Heart left ventricle (tissue), 13 donors: ENCODE data around the gene C3orf52.

Source experiments
- POLR2A ChIP-seq, 2 donors: fragments of 450-650 bp; IDR thresholded peaks; one replicate each; pipeline ENCODE4 v1.6.1; 2017; ENCODE audit warnings: antibody characterized with exemption in 2 of 2, mild to moderate bottlenecking in 2 of 2, moderate library complexity in 2 of 2
- TF ChIP-seq, protein P1 (sequence below), 12 donors: fragments of 200-600 bp; sonication (generic) in 4 of 12; IDR thresholded peaks; one replicate each; pipeline versions ENCODE4 v1.5.0 to v1.8.0; 2018 to 2022; ENCODE audit warnings: antibody characterized with exemption in 12 of 12, mild to moderate bottlenecking in 5 of 12
- donor health status: ischemic (EF 13 %, LVEDD 7.1; RV severe dilation, severe dysfunction).
- donor health status: DM: no; HTN: yes; CAD: no.
- donor health status: DM: no; HTN: no; CAD: no.
- donor health status: ischemic (EF 25% LVEDD 6.9; RV normal size, moderate dysfunction).
- donor health status: ischemic (EF 25% LVEDD 5.7; RV mildly dilated, moderate dysfunction).
- donor health status: ischemic (EF 35%, LVEDD 5.7; RV mildly dilated, moderate dysfunction).
- donor health status: nonischemic (EF 11% LVEDD 7.7; RV severe dilation, severe dysfunction).
- donor health status: DM: yes; HTN: yes; CAD: no.
- donor health status: PGD.
- donor health status: ischemic (EF 29% LVEDD 5.4; RV normal size, mild dysfunction).
- donor health status: nonischemic (EF 23%, LVEDD 6.1; RV moderate dilation, normal function).

- TF ChIP-seq, protein P1, sequence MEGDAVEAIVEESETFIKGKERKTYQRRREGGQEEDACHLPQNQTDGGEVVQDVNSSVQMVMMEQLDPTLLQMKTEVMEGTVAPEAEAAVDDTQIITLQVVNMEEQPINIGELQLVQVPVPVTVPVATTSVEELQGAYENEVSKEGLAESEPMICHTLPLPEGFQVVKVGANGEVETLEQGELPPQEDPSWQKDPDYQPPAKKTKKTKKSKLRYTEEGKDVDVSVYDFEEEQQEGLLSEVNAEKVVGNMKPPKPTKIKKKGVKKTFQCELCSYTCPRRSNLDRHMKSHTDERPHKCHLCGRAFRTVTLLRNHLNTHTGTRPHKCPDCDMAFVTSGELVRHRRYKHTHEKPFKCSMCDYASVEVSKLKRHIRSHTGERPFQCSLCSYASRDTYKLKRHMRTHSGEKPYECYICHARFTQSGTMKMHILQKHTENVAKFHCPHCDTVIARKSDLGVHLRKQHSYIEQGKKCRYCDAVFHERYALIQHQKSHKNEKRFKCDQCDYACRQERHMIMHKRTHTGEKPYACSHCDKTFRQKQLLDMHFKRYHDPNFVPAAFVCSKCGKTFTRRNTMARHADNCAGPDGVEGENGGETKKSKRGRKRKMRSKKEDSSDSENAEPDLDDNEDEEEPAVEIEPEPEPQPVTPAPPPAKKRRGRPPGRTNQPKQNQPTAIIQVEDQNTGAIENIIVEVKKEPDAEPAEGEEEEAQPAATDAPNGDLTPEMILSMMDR (IDR thresholded peaks at IDR 0.05), result no peak
- no peak for TF ChIP-seq POLR2A (IDR thresholded peaks at IDR 0.05)
Observed at GRCh38 chr3:112134335-112135124, 48.3 kb downstream of the C3orf52 start.
